T1000 (cell line): Measurements from ENCODE around the gene NPC1L1.
"Not testable (repeated sequence)": the region's sequence is repeated elsewhere in the genome, so short reads cannot be mapped to it uniquely, and the experiment has no call there.

ENCODE experiments used
- DNase-seq: peaks from one replicate; lab custom pipeline; 2025; ENCODE audit warnings: mixed read lengths; lab: John Stamatoyannopoulos, UW

The NPC1L1 gene

GRCh38 chr7:44565795-44566559 lies 24.8 kb upstream of the NPC1L1 start:
- DNase-seq, result no peak

GRCh38 chr7:44565097-44565794 lies 24.1 kb upstream of the NPC1L1 start:
- DNase-seq, result peak; percentile 32

GRCh38 chr7:44564606-44565005 lies 23.5 kb upstream of the NPC1L1 start:
- DNase-seq, result no peak

- DNase-seq, result no peak
These were observed 22.1 kb upstream of the NPC1L1 start for GRCh38 chr7:44563171-44563679.

GRCh38 chr7:44562622-44562962 lies 21.5 kb upstream of the NPC1L1 start:
- not testable (repeated sequence) for DNase-seq

- DNase-seq, result peak; percentile 21
These were observed 21.0 kb upstream of the NPC1L1 start for GRCh38 chr7:44561962-44562621.

GRCh38 chr7:44561481-44561880 lies 20.4 kb upstream of the NPC1L1 start:
- DNase-seq, result no peak

GRCh38 chr7:44559485-44559884 lies 18.4 kb upstream of the NPC1L1 start:
- DNase-seq, result no peak

- no peak for DNase-seq
These were observed 16.4 kb upstream of the NPC1L1 start for GRCh38 chr7:44557485-44557884.

- DNase-seq, result no peak
These were observed 14.2 kb upstream of the NPC1L1 start for GRCh38 chr7:44555350-44555749.

- not testable (repeated sequence) for DNase-seq
These were observed 11.4 kb upstream of the NPC1L1 start for GRCh38 chr7:44552473-44553005.

- no peak for DNase-seq
These were observed 8.3 kb upstream of the NPC1L1 start for GRCh38 chr7:44549457-44549856.

GRCh38 chr7:44548893-44549292 lies 7.8 kb upstream of the NPC1L1 start:
- no peak for DNase-seq

- DNase-seq, result no peak
These were observed 6.6 kb upstream of the NPC1L1 start for GRCh38 chr7:44547536-44548231.

- DNase-seq, result no peak
These were observed 913 bp upstream of the NPC1L1 start for GRCh38 chr7:44541876-44542610.

- no peak for DNase-seq
These were observed 520 bp downstream of the NPC1L1 start for GRCh38 chr7:44540592-44541027.

- no peak for DNase-seq
These were observed 1.2 kb downstream of the NPC1L1 start for GRCh38 chr7:44539669-44540506.

GRCh38 chr7:44538798-44539668 lies 2.1 kb downstream of the NPC1L1 start:
- DNase-seq, result no peak

GRCh38 chr7:44538093-44538797 lies 2.9 kb downstream of the NPC1L1 start:
- no peak for DNase-seq
